ENCODE data around the gene EXOC3L4. TPM values are rescaled to one million over a fixed set of nuclear protein-coding genes. Genes with fewer than 3 reads are reported as not detected.

EXOC3L4 gene
- total RNA-seq, 1 experiment from 2014 or later = not detected

- DNase-seq (ENCODE audit: low read depth, low spot score) (no peak), ATAC-seq (no peak)
- TF ChIP-seq EZH2phosphoT487 (IDR thresholded peaks at IDR 0.05; ENCODE audit: borderline replicate concordance) (no peak), RAD21 (IDR thresholded peaks at IDR 0.05; ENCODE audit: low read depth) (no peak), CTCF (IDR thresholded peaks at IDR 0.05 in 2 of 3, conservative IDR thresholded peaks at IDR 0.05 in 1 of 3; ENCODE audit: borderline replicate concordance in 1 of 3, insufficient read depth in 1 of 3, low read depth in 2 of 3, low read length in 2 of 3) (no peak), REST (IDR thresholded peaks at IDR 0.05; ENCODE audit: low read depth) (no peak), POLR2AphosphoS5 (IDR thresholded peaks at IDR 0.05; ENCODE audit: low read depth, low read length) (no peak), POLR2A (IDR thresholded peaks at IDR 0.05; ENCODE audit: borderline replicate concordance, extremely low read depth, insufficient read depth, insufficient read length) (no peak), EGR1 (IDR thresholded peaks at IDR 0.05; ENCODE audit: low read depth) (no peak), ELF1 (IDR thresholded peaks at IDR 0.05; ENCODE audit: borderline replicate concordance, low read depth) (no peak), CEBPB (IDR thresholded peaks at IDR 0.05; ENCODE audit: low read depth) (no peak), ATF3 (IDR thresholded peaks at IDR 0.05) (no peak), ZNF274 (IDR thresholded peaks at IDR 0.05; ENCODE audit: low read depth, low read length) (no peak), SIN3A (IDR thresholded peaks at IDR 0.05; ENCODE audit: low read depth) (no peak), ZBTB33 (IDR thresholded peaks at IDR 0.05; ENCODE audit: extremely low read depth, insufficient replicate concordance, low read length) (no peak)
- no peaks in the 10 kb centered on the region for H3K9me2 ChIP-seq (ENCODE audit: insufficient read depth)
- no peak overlapping the region for H3K9ac ChIP-seq (ENCODE audit: low read length)
- peak overlapping the region; percentile 76 for H3K4me2 ChIP-seq (ENCODE audit: low read length)
- H3K9me3 ChIP-seq (ENCODE audit: control insufficient read depth in 1 of 2, insufficient read depth in 1 of 2, low read depth in 1 of 2, low read length in 2 of 2) = no peaks in the 10 kb centered on the region
- H3K4me1 ChIP-seq (ENCODE audit: control insufficient read depth in 1 of 2, insufficient read depth in 2 of 2, low read length in 2 of 2) = peaks cover 49 to 73% of the 10 kb centered on the region in 2 experiments
- no peaks in the 10 kb centered on the region for H3K79me2 ChIP-seq (ENCODE audit: insufficient read depth, low read length)
- no peaks in the 10 kb centered on the region for H4K20me1 ChIP-seq (ENCODE audit: insufficient read depth)
- CTCF ChIA-PET = no interaction called here
- no peak overlapping the region for H2AFZ ChIP-seq (ENCODE audit: low read depth, low read length, poor library complexity, severe bottlenecking)
- no peak overlapping the region for H3K4me3 ChIP-seq (replicated peaks in 1 of 2; ENCODE audit: low read depth in 1 of 2, low read length in 2 of 2)
- H3K27me3 ChIP-seq (ENCODE audit: insufficient read depth, low read length) = no peaks in the 10 kb centered on the region
- intact Hi-C loops (cut with micrococcal nuclease) = no loop called here
- RAD21 ChIA-PET (ENCODE audit: low non-redundant PET in 1 of 2, low total read pairs in 2 of 2, uncharacterized antibody in 2 of 2, unreplicated experiment in 2 of 2) = no interaction called here
- peak overlapping the region; percentile 56 for H3K27ac ChIP-seq (ENCODE audit: low read depth, low read length)
- no TSS peak for BruUV-seq (replicated peaks)
- no peaks in the 10 kb centered on the region for H3K36me3 ChIP-seq (ENCODE audit: control insufficient read depth in 1 of 2, insufficient read depth in 2 of 2, low read length in 2 of 2)
- POLR2A ChIA-PET = no interaction called here
Observed at GRCh38 chr14:103068351-103069073, 26.0 kb upstream of the EXOC3L4 start.

All from HCT116 (cell line).